HFFc6 (cell line): Measurements from ENCODE around the gene SEMA4B. TPM values are rescaled to one million over a fixed set of nuclear protein-coding genes. Genes with fewer than 3 reads are reported as not detected.
"Not testable (repeated sequence)": the region's sequence is repeated elsewhere in the genome, so short reads cannot be mapped to it uniquely, and the experiment has no call there.

ENCODE experiments used
- DNase-seq: peaks from one replicate; pipeline ENCODE4 v3.0.0-alpha.2; 2018
- H3K27ac Mint-ChIP-seq: 2 replicates; pipeline ENCODE4 v1.8.0; 2020; ENCODE audit warnings: mild to moderate bottlenecking, mixed read lengths
- H3K27me3 Mint-ChIP-seq: 2 replicates; pipeline ENCODE4 v1.8.0; 2021; ENCODE audit warnings: mild to moderate bottlenecking, moderate library complexity, mixed read lengths; ENCODE audit not compliant: insufficient read depth
- H3K36me3 Mint-ChIP-seq: 2 replicates; pipeline ENCODE4 v1.8.0; 2021; ENCODE audit warnings: low read depth, mixed read lengths
- H3K4me1 Mint-ChIP-seq: 2 replicates; pipeline ENCODE4 v1.8.0; 2020; ENCODE audit warnings: low read depth, mixed read lengths
- H3K4me3 Mint-ChIP-seq: 2 replicates; pipeline ENCODE4 v1.8.0; 2020; ENCODE audit warnings: mild to moderate bottlenecking, moderate library complexity, mixed read lengths
- H3K9me3 Mint-ChIP-seq: 2 replicates; pipeline ENCODE4 v1.8.0; 2020; ENCODE audit warnings: mild to moderate bottlenecking, mixed read lengths
- total RNA-seq, 6 experiments: library from RNA; stranded (reverse); fragmentation: NEBNext Ultra II Directional; extraction: Animal tissue kit (Norgen Biotek cat#: 25700); gene quantifications; 2 replicates in 1 of 6; 3 replicates in 5 of 6; pipeline ENCODE4 v1.2.3, GENCODE V29; 2021
- TF ChIP-seq, protein P1 (sequence below): fragments of 200-600 bp; sonication (generic); IDR thresholded peaks from 2 replicates; pipeline ENCODE4 v1.5.0; 2021; ENCODE audit warnings: antibody characterized with exemption, mild to moderate bottlenecking

Gene SEMA4B
- total RNA-seq, 6 experiments from 2014 or later = 5.6 to 7.7 (median 7.2) TPM

GRCh38 chr15:90266485-90266884 lies 65.4 kb downstream of the SEMA4B start:
- peak; percentile 9 for DNase-seq
- Mint-ChIP-seq H3K36me3 (peaks cover 42% of the 10 kb centered on the region), H3K9me3 (no peaks in the 10 kb centered on the region), H3K27me3 (no peaks in the 10 kb centered on the region; the same call in none of the 2 replicates), H3K27ac (peak overlapping the region; percentile 97), H3K4me1 (peaks cover 62% of the 10 kb centered on the region), H3K4me3 (peak overlapping the region; percentile 99)
- TF ChIP-seq, protein P1, sequence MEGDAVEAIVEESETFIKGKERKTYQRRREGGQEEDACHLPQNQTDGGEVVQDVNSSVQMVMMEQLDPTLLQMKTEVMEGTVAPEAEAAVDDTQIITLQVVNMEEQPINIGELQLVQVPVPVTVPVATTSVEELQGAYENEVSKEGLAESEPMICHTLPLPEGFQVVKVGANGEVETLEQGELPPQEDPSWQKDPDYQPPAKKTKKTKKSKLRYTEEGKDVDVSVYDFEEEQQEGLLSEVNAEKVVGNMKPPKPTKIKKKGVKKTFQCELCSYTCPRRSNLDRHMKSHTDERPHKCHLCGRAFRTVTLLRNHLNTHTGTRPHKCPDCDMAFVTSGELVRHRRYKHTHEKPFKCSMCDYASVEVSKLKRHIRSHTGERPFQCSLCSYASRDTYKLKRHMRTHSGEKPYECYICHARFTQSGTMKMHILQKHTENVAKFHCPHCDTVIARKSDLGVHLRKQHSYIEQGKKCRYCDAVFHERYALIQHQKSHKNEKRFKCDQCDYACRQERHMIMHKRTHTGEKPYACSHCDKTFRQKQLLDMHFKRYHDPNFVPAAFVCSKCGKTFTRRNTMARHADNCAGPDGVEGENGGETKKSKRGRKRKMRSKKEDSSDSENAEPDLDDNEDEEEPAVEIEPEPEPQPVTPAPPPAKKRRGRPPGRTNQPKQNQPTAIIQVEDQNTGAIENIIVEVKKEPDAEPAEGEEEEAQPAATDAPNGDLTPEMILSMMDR = 0 out of 2 replicates have a peak, but pooled peaks have one; percentile 11

GRCh38 chr15:90268415-90268814 lies 67.3 kb downstream of the SEMA4B start:
- Mint-ChIP-seq H3K4me1 (peaks cover 52% of the 10 kb centered on the region), H3K36me3 (peaks cover 56% of the 10 kb centered on the region), H3K27me3 (no peaks in the 10 kb centered on the region; the same call in none of the 2 replicates), H3K9me3 (no peaks in the 10 kb centered on the region), H3K27ac (peak overlapping the region; percentile 10), H3K4me3 (peak overlapping the region; percentile 99)
- no peak for DNase-seq
- TF ChIP-seq, protein P1 = no peak

GRCh38 chr15:90270502-90271150 lies 69.5 kb downstream of the SEMA4B start:
- Mint-ChIP-seq H3K4me3 (no peak overlapping the region), H3K27me3 (no peaks in the 10 kb centered on the region; the same call in 1 of the 2 replicates), H3K9me3 (no peaks in the 10 kb centered on the region), H3K27ac (peak overlapping the region; percentile 11; the same call in 1 of the 2 replicates), H3K4me1 (peaks cover 39% of the 10 kb centered on the region), H3K36me3 (peaks cover 67% of the 10 kb centered on the region)
- no peak for DNase-seq
- TF ChIP-seq, protein P1 = no peak

GRCh38 chr15:90271459-90272166 lies 70.5 kb downstream of the SEMA4B start:
- Mint-ChIP-seq H3K4me1 (peaks cover 37% of the 10 kb centered on the region), H3K4me3 (no peak overlapping the region), H3K27me3 (no peaks in the 10 kb centered on the region), H3K27ac (no peak overlapping the region), H3K9me3 (no peaks in the 10 kb centered on the region), H3K36me3 (peaks cover 65% of the 10 kb centered on the region)
- no peak for DNase-seq
- TF ChIP-seq, protein P1 = no peak

DNA sequence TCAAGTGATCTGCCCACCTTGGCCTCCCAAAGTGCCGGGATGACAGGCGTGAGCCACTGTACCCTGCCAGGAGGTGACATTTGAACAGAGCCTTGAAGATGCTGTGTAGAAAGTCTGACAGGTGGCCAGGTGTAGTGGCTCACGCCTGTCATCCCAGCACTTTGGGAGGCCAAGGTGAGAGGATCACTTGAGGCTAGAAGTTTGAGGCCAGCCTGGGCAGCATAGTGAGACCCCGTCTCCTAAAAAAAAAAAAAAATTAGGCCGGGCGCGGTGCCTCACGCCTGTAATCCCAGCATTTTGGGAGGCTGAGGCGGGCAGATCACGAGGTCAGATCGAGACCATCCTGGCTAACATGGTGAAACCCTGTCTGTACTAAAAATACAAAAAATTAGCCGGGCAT lies 77.3 kb downstream of the SEMA4B start:
- H3K4me3 Mint-ChIP-seq, H3K4me1 Mint-ChIP-seq, DNase-seq, H3K27me3 Mint-ChIP-seq, H3K27ac Mint-ChIP-seq, H3K9me3 Mint-ChIP-seq: not testable (repeated sequence)
- peaks cover 15% of the 10 kb centered on the region for H3K36me3 Mint-ChIP-seq

Other genes with a start within 250 kb of the SEMA4B start
- gene ZNF710, start 200.0 kb upstream of the SEMA4B start, total RNA-seq = 10 to 100 TPM; 17.6 to 23.3 (median 20.3) TPM
- 10 to 100 TPM; 26.3 to 32.4 (median 28.9) TPM for gene IDH2, start 98.9 kb upstream of the SEMA4B start, total RNA-seq
- gene CIB1, start 32.6 kb downstream of the SEMA4B start, total RNA-seq = 10 to 100 TPM; 73.5 to 82.2 (median 76.9) TPM
- 1 to 10 TPM; 4.5 to 6.3 (median 5.2) TPM for gene GDPGP1, start 32.9 kb downstream of the SEMA4B start, total RNA-seq
- gene TTLL13, start 48.2 kb downstream of the SEMA4B start, total RNA-seq = under 1 TPM in 2 of 6 experiments, not detected in 4; 0.07 to 0.14 TPM
- 100 to 1,000 TPM in 1 of 6 experiments, 10 to 100 TPM in 5; 81.3 to 105 (median 83.2) TPM for gene NGRN, start 64.3 kb downstream of the SEMA4B start, total RNA-seq
- gene ZNF774, start 151.0 kb downstream of the SEMA4B start, total RNA-seq = 1 to 10 TPM; 1.3 to 2.3 (median 2.1) TPM
- gene IQGAP1, start 186.9 kb downstream of the SEMA4B start, total RNA-seq = 100 to 1,000 TPM; 172 to 201 (median 185) TPM